Stimulated activated CD4-positive, alpha-beta T cell treated with anti-CD3 and anti-CD28 coated beads, TNF-alpha, amount 100 ng/mL, for 4 hours (primary cell): ENCODE measurements around the gene RAPGEF2.
"Not testable (repeated sequence)": the region's sequence is repeated elsewhere in the genome, so short reads cannot be mapped to it uniquely, and the experiment has no call there.

ENCODE experiments used
- DNase-seq, 3 experiments: peaks; one replicate each; pipeline ENCODE4 v3.0.0-alpha.2; 2020; ENCODE audit warnings: low read depth in 3 of 3

Gene RAPGEF2

GRCh38 chr4:159312236-159312635, 209.4 kb downstream of the RAPGEF2 start:
- DNase-seq: no peak

- not testable (repeated sequence) for DNase-seq
These were observed 213.0 kb downstream of the RAPGEF2 start for GRCh38 chr4:159315879-159316278.

GRCh38 chr4:159317203-159317602, 214.3 kb downstream of the RAPGEF2 start:
- DNase-seq: no peak

GRCh38 chr4:159319027-159319426, 216.1 kb downstream of the RAPGEF2 start:
- no peak for DNase-seq

GRCh38 chr4:159326480-159326879, 223.6 kb downstream of the RAPGEF2 start:
- DNase-seq: no peak

GRCh38 chr4:159328766-159329165, 225.9 kb downstream of the RAPGEF2 start:
- no peak for DNase-seq

GRCh38 chr4:159334461-159334860, 231.6 kb downstream of the RAPGEF2 start:
- DNase-seq: no peak

GRCh38 chr4:159337041-159337440, 234.2 kb downstream of the RAPGEF2 start:
- DNase-seq: no peak

GRCh38 chr4:159341522-159341921, 238.6 kb downstream of the RAPGEF2 start:
- no peak for DNase-seq

GRCh38 chr4:159342374-159342773, 239.5 kb downstream of the RAPGEF2 start:
- no peak for DNase-seq

GRCh38 chr4:159343116-159343515, 240.2 kb downstream of the RAPGEF2 start:
- no peak for DNase-seq

- no peak for DNase-seq
These were observed 242.0 kb downstream of the RAPGEF2 start for GRCh38 chr4:159344877-159345276.

GRCh38 chr4:159346681-159347080, 243.8 kb downstream of the RAPGEF2 start:
- DNase-seq: no peak

GRCh38 chr4:159347813-159348212, 244.9 kb downstream of the RAPGEF2 start:
- DNase-seq: no peak

- no peak for DNase-seq
These were observed 246.5 kb downstream of the RAPGEF2 start for GRCh38 chr4:159349332-159349731.

- DNase-seq: no peak
These were observed 249.7 kb downstream of the RAPGEF2 start for GRCh38 chr4:159352609-159353008.

GRCh38 chr4:159353422-159354116, 250.7 kb downstream of the RAPGEF2 start:
- no peak for DNase-seq

- DNase-seq: no peak
These were observed 252.6 kb downstream of the RAPGEF2 start for GRCh38 chr4:159355466-159355865.

GRCh38 chr4:159357350-159357749, 254.5 kb downstream of the RAPGEF2 start:
- DNase-seq: no peak

GRCh38 chr4:159358226-159358625, 255.3 kb downstream of the RAPGEF2 start:
- DNase-seq: no peak

- no peak for DNase-seq
These were observed 257.7 kb downstream of the RAPGEF2 start for GRCh38 chr4:159360549-159360948.

- DNase-seq: no peak
These were observed 260.5 kb downstream of the RAPGEF2 start for GRCh38 chr4:159363361-159363760.

- no peak for DNase-seq
These were observed 264.3 kb downstream of the RAPGEF2 start for GRCh38 chr4:159366966-159367780.
